NCI-H1694 (cell line): ENCODE data around the gene MED25.
A peak's percentile ranks its signal among the peaks of the same experiment; 100 is the strongest.

Experiments
- DNase-seq: peaks from one replicate; lab custom pipeline; 2025; lab: John Stamatoyannopoulos, UW

MED25 gene

DNA sequence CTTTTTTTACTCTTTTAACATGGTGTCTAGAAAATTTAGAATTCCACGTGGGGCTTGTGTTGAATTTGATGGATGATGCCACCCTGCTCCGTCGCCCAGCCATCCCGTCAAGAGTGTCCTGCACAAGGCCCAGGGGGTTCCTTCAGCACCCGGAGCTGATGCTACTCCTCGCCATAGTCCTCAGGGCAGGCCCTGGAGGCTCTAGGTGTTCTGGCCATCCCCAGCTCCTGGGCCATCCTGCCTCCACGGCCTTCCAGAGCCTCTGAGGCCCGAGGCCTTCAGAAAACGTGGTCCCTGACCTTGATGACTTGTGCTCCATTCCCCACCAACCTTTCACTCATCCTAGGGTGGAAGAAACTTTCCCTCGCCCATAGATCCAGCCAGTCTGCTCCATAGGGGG, 55.7 kb downstream of the MED25 start:
- DNase-seq, result no peak

GRCh38 chr19:49874503-49875157, 56.5 kb downstream of the MED25 start:
- DNase-seq, result no peak

DNA sequence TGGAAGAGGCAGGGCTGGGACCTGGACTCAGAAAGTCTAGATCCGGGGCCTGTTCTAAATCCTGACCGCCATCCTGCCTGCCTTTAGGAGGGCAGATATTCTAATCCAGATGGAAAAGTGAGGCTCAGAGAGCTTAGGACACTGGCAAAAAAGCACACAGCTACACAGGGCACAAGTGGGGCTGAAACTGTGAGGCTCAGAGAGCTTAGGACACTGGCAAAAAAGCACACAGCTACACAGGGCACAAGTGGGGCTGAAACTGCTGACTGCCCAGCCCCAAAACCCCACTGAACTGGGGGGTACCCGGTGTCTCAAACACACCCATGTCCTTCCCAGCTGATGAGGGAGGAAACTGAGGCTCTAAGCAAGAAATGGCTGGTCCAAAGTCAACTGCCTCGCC, 57.1 kb downstream of the MED25 start:
- DNase-seq, result no peak

- DNase-seq, result no peak
Observed at GRCh38 chr19:49875857-49876421, 57.9 kb downstream of the MED25 start.

GRCh38 chr19:49876422-49877019, 58.4 kb downstream of the MED25 start:
- peak; percentile 98 for DNase-seq

- DNase-seq, result peak; percentile 99
Observed at GRCh38 chr19:49877020-49877878, 59.2 kb downstream of the MED25 start, which contains the start of the genes AKT1S1 and TBC1D17. TSS of gene AKT1S1 (minus strand) at chr19:49877355. CDS start at chr19:49873295, 4,060 bp downstream. TSS of gene TBC1D17 (plus strand) at chr19:49877702. CDS start at chr19:49877724, 22 bp downstream.

DNA sequence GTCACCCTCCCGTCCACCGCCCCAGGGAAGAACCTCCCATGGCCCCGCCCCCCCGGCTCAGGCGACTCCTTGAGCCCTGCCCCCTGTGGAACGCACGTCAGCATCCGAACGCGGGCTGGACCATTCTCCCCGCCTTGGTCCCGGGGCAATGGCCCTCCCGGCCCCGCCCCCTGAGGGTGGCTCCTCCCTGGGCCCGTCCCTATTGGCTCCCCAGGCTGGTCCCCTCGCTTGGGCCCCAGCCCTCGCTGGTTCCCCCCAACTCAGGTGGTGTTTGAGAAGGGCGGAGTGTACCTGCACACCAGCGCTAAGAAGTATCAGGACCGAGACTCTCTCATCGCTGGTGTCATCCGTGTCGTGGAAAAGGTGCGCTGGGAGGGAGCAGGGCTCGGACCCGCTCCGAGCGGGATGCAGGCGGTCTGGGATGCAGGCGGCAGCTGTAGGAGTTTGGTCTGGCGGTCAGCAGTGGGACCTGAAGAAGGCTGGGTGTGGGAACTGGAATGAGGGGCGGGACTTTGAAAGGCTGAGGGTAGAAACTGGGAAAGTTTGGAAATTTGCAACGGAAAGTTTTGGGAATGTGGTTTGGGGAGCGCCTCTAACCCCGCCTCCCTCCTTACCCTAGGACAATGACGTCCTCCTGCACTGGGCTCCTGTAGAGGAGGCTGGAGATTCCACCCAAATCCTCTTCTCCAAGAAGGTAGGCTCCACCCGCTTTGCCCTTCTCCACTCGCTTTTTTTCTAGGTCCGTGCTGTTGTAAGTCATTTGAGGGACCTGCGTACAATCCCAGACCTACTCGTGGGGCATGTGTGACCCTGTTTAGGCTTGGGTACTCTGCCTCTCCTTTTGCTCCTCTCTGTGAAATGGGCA, 60.0 kb downstream of the MED25 start:
- DNase-seq, result peak; percentile 93

- no peak for DNase-seq
Observed at GRCh38 chr19:49878744-49879070, 60.6 kb downstream of the MED25 start.

DNA sequence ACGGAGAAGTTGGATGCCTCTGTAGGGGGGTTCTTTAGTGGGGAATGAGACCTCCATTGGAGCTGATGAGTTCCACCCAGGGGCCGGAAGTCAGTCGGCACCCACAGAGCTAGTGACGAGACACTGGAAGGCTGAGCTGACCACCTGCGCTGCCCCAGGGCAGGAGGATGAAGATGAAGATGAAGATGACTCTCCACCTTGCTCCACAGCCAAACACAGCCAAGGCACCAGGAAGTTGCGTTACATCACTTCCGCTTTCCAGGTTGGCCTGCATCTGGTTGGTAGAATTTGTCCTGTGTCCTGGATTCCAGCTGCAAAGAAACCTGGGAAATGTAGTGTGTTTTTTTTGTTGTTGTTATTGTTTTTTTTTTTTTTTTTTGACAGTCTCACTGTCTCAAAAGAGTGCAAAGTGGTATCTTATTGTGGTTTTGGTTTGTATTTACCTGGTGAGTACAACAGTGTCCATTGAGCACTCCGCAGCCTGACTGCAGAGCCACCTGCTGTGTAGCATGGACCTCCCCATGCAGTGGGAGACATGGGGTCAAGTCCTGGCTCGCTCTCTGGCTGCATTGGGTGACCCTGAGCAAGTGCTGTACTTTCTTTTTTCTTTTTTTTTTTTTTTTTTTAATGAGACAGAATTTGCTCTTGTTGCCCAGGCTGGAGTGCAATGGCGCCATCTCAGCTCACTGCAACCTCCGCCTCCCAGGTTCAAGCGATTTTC, 61.3 kb downstream of the MED25 start:
- DNase-seq, result no peak

GRCh38 chr19:49880162-49880869, 62.2 kb downstream of the MED25 start:
- no peak for DNase-seq

- no peak for DNase-seq
Observed at GRCh38 chr19:49881186-49881585, 63.1 kb downstream of the MED25 start.

DNA sequence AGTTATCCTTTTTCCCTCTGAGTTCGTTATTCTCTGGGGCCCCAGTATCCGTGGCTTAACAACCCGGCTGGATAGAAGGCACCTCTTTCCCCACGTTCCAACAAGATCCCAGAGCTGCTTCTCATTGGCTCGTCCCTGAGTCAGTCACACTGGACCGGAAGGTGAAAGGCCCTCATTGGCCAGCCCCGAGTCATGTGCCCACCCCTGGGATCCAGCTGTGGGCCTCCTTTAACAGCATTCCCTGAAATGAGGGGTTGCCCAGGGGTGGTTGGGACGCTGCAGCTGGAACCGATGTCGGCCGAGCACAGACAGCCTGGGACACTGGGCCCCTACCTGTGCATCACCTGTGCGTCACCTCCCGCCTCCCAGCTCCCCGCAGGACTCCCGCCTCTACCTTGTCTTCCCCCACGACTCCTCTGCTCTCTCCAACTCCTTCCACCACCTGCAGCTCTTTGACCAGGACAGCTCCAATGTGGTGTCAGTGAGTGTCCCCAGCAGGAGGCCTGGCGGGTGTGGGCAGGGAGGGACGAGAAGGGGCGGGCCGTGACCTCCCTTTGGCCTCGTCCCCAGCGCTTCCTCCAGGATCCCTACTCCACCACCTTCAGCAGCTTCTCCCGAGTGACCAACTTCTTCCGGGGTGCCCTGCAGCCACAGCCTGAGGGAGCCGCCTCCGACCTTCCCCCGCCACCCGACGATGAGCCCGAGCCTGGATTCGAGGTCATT, 63.7 kb downstream of the MED25 start:
- DNase-seq, result no peak

GRCh38 chr19:49882643-49883042, 64.6 kb downstream of the MED25 start:
- no peak for DNase-seq

GRCh38 chr19:49883094-49883493, 65.0 kb downstream of the MED25 start:
- no peak for DNase-seq

GRCh38 chr19:49884109-49884508, 66.0 kb downstream of the MED25 start:
- DNase-seq, result no peak

GRCh38 chr19:49884760-49885159, 66.7 kb downstream of the MED25 start:
- no peak for DNase-seq
